Measurements from ENCODE around the gene PRKRIP1.
"Not testable (repeated sequence)": the region's sequence is repeated elsewhere in the genome, so short reads cannot be mapped to it uniquely, and the experiment has no call there.

The PRKRIP1 gene

DNA sequence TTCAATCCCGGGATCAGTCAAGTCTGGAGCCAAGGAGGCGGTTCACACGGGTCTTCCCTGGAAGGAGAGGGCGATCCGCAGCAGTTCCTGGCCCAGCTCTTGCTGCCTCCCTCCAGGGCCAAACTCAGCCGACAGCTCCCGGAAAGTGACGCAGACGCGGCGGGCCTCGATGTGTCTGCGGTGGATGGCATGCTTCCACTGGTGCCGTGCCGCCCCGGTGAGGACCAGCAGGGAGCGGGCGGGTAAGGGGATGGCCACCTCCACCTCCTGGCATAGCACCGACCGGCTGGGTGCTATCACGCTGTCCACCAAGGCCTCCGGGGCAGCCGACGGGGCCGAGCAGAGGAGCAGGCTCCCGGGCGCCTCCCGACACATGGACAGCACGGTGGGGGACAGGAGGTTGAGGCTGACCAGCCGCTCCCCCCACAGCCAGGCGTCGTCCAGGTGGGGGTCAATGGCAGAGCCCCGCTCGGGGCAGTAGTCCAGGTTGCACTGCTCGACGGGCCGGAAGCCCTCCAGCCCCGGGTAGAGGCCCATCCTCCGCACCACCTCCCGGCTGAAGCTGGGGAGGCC, 61.3 kb downstream of the PRKRIP1 start:
- no peak for DNase-seq (ENCODE audit: low spot score)

DNA sequence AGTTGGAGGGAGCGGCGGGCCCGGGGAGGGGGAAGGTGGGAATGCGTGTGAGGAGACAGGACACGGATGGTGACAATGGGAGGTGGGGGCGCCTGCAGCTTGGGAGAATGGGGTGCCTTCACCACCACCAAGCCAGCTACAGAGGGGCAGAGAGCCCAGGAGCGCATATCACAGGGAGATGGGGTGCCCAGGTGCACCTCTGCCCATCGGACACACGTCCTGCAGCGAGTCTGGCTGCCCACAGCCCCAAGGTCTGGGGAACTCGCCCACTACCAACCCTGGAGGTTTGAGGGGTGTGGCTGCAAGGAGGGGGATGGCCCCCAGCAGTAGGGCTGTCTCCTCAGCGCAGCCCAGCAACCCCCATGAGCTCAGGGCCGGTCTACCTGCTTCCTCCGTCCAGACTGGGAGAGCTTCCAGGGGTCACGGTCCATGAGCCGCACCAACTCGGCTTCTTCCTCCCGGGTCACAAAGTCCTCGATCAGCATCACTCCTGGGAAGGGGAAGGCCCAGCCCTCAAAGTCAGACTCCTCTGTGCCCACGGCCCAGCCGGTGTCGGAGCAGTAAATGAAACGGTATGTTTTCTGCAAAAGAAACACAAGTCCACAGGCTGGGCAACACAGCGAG, 63.2 kb downstream of the PRKRIP1 start:
- DNase-seq (ENCODE audit: low spot score): no peak

GRCh38 chr7:102460467-102460866, 64.3 kb downstream of the PRKRIP1 start:
- DNase-seq (ENCODE audit: low spot score): no peak

GRCh38 chr7:102463841-102464576, 67.8 kb downstream of the PRKRIP1 start:
- DNase-seq (ENCODE audit: low spot score): no peak

- peak; percentile 100 for DNase-seq (ENCODE audit: low spot score)
Measured at GRCh38 chr7:102464577-102465280, 68.6 kb downstream of the PRKRIP1 start, which contains the start of the genes ALKBH4 and LRWD1. TSS of gene ALKBH4 (minus strand) at chr7:102464863. CDS start at chr7:102464836, 27 bp downstream. TSS of gene LRWD1 (plus strand) at chr7:102464984. CDS start at chr7:102465081, 97 bp downstream.

- DNase-seq (ENCODE audit: low spot score): no peak
Measured at GRCh38 chr7:102466097-102466496, 69.9 kb downstream of the PRKRIP1 start.

GRCh38 chr7:102467581-102468477, 71.7 kb downstream of the PRKRIP1 start:
- DNase-seq (ENCODE audit: low spot score): no peak

DNA sequence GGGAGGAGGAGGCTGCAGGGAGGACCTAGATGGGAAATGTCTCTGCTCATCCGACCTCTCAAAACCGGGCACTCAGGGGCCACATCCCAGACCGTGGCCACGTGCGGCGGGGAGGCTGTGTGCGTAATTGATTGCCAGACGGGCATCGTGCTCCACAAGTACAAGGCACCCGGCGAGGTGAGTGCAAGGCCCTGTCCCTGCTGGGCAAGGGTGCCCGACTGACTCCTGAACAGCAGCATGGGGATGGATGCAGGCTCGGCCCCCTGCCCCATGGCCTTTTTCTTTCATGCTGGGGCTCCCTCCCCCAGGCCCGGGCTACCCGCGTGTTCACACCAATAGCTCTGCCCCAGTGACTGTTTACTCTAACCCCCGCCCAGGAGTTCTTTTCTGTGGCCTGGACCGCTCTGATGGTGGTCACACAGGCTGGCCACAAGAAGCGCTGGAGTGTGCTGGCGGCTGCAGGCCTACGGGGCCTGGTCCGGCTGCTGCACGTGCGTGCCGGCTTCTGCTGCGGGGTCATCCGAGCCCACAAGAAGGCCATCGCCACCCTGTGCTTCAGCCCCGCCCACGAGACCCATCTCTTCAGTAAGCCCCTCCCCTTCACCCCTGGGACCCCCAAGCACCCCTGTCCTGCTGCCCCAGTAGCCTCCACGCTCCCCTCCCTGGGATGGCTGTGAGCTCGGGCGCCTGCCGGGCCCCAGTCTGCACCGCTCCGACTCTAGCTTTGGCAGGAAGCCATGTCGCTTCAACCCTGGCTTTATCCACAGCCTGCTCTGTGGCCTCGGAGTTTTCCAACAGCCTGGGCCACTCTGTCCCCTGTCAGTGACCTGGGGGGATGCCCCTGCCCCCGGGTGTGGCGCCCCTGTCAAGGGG, 72.6 kb downstream of the PRKRIP1 start:
- no peak for DNase-seq (ENCODE audit: low spot score)

DNA sequence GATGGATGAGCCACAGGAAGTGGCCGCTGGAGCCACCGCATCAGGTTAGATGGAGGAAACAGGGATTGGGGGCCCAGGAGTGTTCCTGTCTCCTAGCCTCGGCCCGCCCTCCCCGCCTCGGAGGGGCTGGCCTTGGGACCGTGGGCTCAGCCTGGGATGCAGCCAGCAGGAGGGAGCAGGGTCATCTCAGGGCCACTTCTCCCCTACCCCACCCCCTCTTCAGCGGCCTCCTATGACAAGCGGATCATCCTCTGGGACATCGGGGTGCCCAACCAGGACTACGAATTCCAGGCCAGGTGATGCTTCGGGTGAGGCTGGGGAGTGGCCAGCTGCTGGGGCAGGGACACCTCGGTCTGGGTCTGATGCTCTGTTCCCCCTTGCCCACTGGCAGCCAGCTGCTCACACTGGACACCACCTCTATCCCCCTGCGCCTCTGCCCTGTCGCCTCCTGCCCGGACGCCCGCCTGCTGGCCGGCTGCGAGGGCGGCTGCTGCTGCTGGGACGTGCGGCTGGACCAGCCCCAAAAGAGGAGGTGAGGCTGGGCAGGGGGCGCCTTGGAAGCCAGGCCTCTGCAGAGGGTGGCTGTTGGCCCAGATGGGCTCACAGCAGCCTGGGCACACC, 73.3 kb downstream of the PRKRIP1 start:
- DNase-seq (ENCODE audit: low spot score): no peak

- DNase-seq (ENCODE audit: low spot score): no peak
Measured at GRCh38 chr7:102469972-102470825, 74.0 kb downstream of the PRKRIP1 start.

DNA sequence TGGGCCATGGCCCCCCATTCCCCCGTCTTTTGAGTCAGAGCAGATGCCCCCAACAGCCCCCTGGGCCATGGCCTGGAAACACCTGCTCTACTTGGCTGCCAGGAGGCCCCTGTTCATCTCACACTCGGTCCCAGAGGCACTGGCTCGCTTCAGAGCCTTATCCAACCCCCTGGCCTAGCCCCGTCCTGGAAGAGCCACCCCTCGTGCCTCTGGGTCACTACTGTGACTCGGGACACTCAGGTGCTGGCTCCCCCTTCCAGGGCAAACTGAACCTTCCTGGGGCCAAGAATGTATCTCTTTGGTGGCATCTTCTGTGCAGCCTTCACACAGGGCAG, 75.6 kb downstream of the PRKRIP1 start:
- no peak for DNase-seq (ENCODE audit: low spot score)

DNA sequence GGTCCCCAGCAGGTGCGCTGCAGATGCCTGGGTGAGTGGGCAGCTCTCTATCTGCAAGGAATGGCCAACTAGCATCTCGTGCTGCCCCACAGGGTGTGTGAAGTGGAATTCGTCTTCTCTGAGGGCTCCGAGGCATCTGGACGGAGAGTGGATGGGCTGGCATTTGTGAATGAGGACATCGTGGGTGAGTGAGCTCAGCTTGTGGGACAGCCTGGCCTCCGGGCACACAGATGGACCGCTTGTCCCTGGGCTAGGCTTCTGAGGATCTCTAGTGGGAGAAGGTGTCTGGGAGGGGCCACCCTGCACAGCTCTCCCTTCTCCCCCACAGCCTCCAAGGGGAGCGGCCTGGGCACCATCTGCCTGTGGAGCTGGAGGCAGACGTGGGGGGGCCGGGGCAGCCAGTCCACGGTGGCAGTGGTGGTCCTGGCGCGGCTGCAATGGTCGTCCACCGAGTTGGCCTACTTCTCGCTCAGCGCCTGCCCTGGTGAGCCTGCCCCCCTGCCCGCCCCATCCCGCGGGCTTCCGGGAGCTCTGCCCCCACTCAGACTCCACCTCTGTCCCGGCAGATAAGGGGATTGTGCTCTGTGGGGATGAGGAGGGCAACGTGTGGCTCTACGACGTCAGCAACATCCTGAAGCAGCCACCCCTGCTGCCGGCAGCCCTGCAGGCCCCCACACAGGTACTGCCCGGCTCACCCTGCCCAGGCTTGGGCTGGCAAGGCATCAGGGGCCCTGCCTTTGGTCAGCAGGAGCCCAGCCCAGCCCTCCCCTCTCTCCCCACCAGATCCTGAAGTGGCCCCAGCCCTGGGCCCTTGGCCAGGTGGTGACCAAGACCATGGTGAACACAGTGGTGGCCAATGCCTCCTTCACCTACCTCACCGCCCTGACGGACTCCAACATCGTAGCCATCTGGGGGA, 76.2 kb downstream of the PRKRIP1 start:
- DNase-seq (ENCODE audit: low spot score): no peak

- no peak for DNase-seq (ENCODE audit: low spot score)
Measured at GRCh38 chr7:102473271-102473991, 77.3 kb downstream of the PRKRIP1 start.

- not testable (repeated sequence) for DNase-seq (ENCODE audit: low spot score)
Measured at GRCh38 chr7:102474116-102474515, 78.0 kb downstream of the PRKRIP1 start.

- not testable (repeated sequence) for DNase-seq (ENCODE audit: low spot score)
Measured at GRCh38 chr7:102474736-102475435, 78.7 kb downstream of the PRKRIP1 start.
